PFSK-1 (cell line): ENCODE data around the gene IFT122.

Experiments
- FOXP2 ChIP-seq: optimal IDR thresholded peaks from 2 replicates; pipeline ENCODE3; 2011; ENCODE audit warnings: borderline replicate concordance, control low read depth, inconsistent platforms; ENCODE audit not compliant: insufficient read depth; ENCODE audit errors: extremely low read length, extremely low read depth
- POLR2AphosphoS5 ChIP-seq: IDR thresholded peaks from 2 replicates; pipeline ENCODE4 v1.6.1; 2012; ENCODE audit warnings: low read depth, mild to moderate bottlenecking, control low read depth, low read length, moderate library complexity
- SIN3A ChIP-seq: IDR thresholded peaks from 2 replicates; pipeline ENCODE4 v1.6.1; 2012; ENCODE audit warnings: mild to moderate bottlenecking, low read length, moderate library complexity, borderline replicate concordance; ENCODE audit not compliant: insufficient read depth
- TAF1 ChIP-seq: IDR thresholded peaks from 2 replicates; pipeline ENCODE4 v1.6.1; 2012; ENCODE audit warnings: low read length, control low read depth, borderline replicate concordance; ENCODE audit not compliant: insufficient read depth
- TF ChIP-seq, protein P1 (sequence below), 2 experiments: IDR thresholded peaks; 2 replicates each; pipeline versions ENCODE4 v1.6.1 to v1.8.0; 2011 to 2012; ENCODE audit warnings: low read depth in 2 of 2, low read length in 2 of 2, control low read depth in 1 of 2, inconsistent platforms in 1 of 2, mild to moderate bottlenecking in 1 of 2, moderate library complexity in 1 of 2; ENCODE audit not compliant: insufficient read depth in 1 of 2

The IFT122 gene

DNA sequence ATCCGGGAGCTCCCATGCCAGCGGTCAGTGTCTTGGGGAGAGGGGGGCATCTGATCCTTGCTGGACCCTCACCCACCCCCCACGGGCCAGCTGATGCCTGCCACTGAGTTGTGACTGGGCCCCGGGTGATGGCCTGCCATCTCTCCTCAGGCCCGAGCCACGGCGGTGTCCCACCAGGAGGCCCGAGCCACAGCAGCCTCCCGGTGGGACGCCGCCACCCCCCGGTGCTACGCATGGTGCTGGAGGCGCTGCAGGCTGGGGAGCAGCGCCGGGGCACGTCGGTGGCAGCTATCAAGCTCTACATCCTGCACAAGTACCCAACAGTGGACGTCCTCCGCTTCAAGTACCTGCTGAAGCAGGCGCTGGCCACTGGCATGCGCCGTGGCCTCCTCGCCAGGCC lies 107.2 kb downstream of the IFT122 start:
- TF ChIP-seq TAF1: no peak
- TF ChIP-seq FOXP2: no peak
- TF ChIP-seq SIN3A: no peak
- TF ChIP-seq, protein P1, sequence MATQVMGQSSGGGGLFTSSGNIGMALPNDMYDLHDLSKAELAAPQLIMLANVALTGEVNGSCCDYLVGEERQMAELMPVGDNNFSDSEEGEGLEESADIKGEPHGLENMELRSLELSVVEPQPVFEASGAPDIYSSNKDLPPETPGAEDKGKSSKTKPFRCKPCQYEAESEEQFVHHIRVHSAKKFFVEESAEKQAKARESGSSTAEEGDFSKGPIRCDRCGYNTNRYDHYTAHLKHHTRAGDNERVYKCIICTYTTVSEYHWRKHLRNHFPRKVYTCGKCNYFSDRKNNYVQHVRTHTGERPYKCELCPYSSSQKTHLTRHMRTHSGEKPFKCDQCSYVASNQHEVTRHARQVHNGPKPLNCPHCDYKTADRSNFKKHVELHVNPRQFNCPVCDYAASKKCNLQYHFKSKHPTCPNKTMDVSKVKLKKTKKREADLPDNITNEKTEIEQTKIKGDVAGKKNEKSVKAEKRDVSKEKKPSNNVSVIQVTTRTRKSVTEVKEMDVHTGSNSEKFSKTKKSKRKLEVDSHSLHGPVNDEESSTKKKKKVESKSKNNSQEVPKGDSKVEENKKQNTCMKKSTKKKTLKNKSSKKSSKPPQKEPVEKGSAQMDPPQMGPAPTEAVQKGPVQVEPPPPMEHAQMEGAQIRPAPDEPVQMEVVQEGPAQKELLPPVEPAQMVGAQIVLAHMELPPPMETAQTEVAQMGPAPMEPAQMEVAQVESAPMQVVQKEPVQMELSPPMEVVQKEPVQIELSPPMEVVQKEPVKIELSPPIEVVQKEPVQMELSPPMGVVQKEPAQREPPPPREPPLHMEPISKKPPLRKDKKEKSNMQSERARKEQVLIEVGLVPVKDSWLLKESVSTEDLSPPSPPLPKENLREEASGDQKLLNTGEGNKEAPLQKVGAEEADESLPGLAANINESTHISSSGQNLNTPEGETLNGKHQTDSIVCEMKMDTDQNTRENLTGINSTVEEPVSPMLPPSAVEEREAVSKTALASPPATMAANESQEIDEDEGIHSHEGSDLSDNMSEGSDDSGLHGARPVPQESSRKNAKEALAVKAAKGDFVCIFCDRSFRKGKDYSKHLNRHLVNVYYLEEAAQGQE (IDR thresholded peaks at IDR 0.05; ENCODE audit: insufficient read depth in 1 of 2, low read depth in 2 of 2, low read length in 2 of 2): no peak
- no peak for TF ChIP-seq POLR2AphosphoS5

GRCh38 chr3:129548104-129548965 lies 108.3 kb downstream of the IFT122 start:
- TF ChIP-seq TAF1: no peak
- TF ChIP-seq FOXP2: no peak
- TF ChIP-seq, protein P1 (IDR thresholded peaks at IDR 0.05; ENCODE audit: insufficient read depth in 1 of 2, low read depth in 2 of 2, low read length in 2 of 2): no peak
- no peak for TF ChIP-seq POLR2AphosphoS5
- TF ChIP-seq SIN3A: no peak

GRCh38 chr3:129549006-129549800 lies 109.2 kb downstream of the IFT122 start:
- TF ChIP-seq FOXP2 (no peak), SIN3A (no peak), TAF1 (no peak), POLR2AphosphoS5 (no peak)
- TF ChIP-seq, protein P1 (IDR thresholded peaks at IDR 0.05; ENCODE audit: insufficient read depth in 1 of 2, low read depth in 2 of 2, low read length in 2 of 2): no peak

- no peak for TF ChIP-seq POLR2AphosphoS5
Observed at GRCh38 chr3:129549805-129550204, 109.8 kb downstream of the IFT122 start.

GRCh38 chr3:129552287-129553050 lies 112.4 kb downstream of the IFT122 start:
- no peak for TF ChIP-seq SIN3A
- TF ChIP-seq, protein P1 (IDR thresholded peaks at IDR 0.05; ENCODE audit: insufficient read depth in 1 of 2, low read depth in 2 of 2, low read length in 2 of 2): no peak
- TF ChIP-seq TAF1: no peak
- no peak for TF ChIP-seq FOXP2
- no peak for TF ChIP-seq POLR2AphosphoS5
